Activated naive CD8-positive, alpha-beta T cell treated with anti-CD3 and anti-CD28 coated beads, Interleukin-2, amount 50 U/mL, for 16 hours (primary cell): ENCODE data around the gene SLC6A13.
"Not testable (repeated sequence)": the region's sequence is repeated elsewhere in the genome, so short reads cannot be mapped to it uniquely, and the experiment has no call there.

Source experiments
- DNase-seq: peaks from one replicate; pipeline ENCODE4 v3.0.0-alpha.2; 2020; ENCODE audit warnings: low read depth, low spot score

The SLC6A13 gene

DNA sequence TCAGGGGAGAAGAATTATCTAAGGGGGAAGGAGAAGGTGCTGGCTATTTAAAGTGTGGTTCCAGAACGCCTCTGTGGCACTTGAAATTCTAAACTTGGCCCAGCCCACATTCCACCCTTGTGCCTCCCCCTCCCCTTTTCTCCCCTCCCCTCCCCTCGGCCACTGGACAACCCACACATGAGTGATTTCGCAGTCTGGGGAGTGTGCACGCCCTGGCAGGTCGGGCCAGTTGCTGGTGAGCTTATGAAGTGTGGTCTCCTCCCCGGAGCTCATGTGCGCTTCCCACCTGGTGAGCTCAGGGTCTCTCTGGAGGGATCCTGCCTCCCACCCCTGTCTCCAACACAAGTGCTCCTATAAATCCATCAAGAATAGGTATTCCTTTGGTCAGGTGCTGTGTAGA, at the start of gene SLC6A13:
Gene SLC6A13, minus strand, starts transcription at position 20 of the 400 bp plus-strand sequence. CDS start 2,784 bp downstream, outside the sequence.
- DNase-seq = no peak

GRCh38 chr12:308511-308910, 45.9 kb upstream of the SLC6A13 start:
- DNase-seq = no peak

DNA sequence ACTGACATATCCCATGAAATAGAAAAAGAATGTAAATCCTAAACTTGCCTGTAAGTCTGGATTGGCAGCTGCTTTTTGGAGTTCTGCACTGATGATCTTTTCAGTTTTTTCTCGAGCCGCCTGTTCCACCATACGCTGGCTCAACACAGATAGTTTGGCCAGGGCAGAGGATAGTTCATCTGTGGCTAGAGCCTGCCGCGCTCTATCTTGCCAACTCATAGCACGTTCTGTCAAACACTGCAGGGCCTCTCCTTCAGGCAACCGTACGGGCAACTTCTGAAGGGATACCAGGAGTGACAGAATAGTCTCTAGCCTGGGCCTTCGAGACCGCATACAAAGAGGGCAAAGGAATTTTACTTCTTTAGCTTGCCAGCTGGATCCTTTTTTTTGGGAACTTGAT, 44.8 kb upstream of the SLC6A13 start:
- no peak for DNase-seq

- no peak for DNase-seq
Observed at GRCh38 chr12:304805-305204, 42.2 kb upstream of the SLC6A13 start.

- DNase-seq = not testable (repeated sequence)
Observed at GRCh38 chr12:302766-303165, 40.1 kb upstream of the SLC6A13 start.

- not testable (repeated sequence) for DNase-seq
Observed at GRCh38 chr12:300166-300565, 37.5 kb upstream of the SLC6A13 start.

GRCh38 chr12:299511-299910, 36.9 kb upstream of the SLC6A13 start:
- DNase-seq = not testable (repeated sequence)

GRCh38 chr12:298059-298458, 35.4 kb upstream of the SLC6A13 start:
- DNase-seq = not testable (repeated sequence)

DNA sequence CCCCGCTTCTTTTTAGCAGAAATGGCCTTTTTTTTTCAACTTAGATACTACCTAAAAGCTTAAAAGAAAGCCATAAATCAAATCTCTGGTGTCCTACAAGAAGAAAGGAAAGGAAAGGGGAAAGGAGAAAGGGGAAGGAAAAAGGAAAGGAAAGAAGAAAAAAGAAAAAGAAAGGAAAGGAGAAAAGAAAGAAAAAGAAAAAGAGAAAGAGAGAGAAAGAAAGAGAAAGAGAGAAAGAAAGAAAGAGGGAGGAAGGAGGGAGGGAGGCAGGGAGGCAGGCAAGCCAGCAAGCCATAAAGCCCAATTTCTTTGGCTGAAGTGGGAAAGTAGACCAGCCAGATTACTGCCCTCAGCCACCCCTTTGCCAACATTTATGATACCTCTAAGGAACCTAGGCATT, 32.5 kb upstream of the SLC6A13 start:
- DNase-seq = no peak

DNA sequence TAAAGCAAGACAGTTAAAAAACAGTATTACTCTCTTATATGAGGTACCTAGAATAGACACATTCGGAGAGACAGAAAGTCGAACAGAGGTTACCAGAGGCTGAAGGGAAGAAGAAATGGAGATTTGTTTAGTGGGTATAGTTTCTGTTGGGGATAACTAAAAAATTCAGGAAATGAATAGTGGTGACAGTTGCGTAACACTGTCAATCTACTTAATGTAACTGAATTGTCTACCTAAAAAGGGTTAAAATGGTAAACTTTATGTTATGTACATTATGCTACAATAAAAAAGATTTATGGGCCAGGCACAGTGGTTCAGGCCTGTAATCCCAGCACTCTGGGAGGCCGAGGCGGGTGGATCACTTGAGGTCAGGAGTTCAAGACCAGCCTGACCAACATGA, 30.6 kb upstream of the SLC6A13 start:
- no peak for DNase-seq

DNA sequence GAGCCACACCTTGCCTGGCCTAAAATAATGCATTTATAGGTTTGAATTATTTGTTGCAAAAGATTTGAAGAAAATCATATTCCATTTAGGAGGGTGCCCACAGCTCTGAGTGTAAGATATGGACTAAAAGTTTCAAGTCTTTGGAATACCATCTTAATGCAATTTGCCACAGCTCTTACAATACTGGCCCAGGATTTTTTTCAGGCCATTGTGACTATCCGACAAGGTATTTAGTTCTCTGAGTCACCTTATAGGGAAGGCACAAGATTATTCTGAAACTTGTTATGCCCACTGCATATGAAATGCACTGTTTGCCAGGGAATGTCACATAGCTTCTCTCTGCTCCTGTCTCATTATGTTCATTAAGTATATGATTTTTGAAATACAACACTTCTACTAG, 29.6 kb upstream of the SLC6A13 start:
- DNase-seq = no peak

DNA sequence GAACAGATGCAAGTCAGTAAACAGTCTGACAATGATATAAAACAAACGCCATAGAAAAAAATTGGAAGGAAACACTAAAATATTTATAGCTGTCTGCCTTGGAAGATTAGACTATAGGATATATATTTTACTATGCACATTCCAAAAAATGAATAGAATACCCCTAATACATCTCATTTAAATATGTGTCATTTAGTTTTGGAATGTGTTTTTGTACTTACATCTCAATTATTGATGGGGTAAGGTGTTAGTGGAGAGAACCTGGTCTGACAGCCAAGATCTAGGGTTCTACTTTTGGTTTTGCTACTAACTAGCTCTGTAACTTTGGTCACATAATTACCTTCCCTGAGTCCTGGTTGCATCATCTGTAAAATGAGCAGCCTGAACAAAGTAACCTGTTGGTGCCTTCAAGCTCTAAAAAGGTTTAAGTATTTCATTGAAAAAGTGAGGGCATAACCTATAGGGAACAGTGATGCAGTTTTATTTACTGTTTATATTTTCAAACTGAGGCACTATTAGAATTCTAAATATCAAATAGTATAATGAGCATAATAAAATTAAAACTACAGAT, 28.6 kb upstream of the SLC6A13 start:
- DNase-seq = no peak

- no peak for DNase-seq
Observed at GRCh38 chr12:288687-289086, 26.1 kb upstream of the SLC6A13 start.

- DNase-seq = no peak
Observed at GRCh38 chr12:286531-287300, 24.1 kb upstream of the SLC6A13 start.

DNA sequence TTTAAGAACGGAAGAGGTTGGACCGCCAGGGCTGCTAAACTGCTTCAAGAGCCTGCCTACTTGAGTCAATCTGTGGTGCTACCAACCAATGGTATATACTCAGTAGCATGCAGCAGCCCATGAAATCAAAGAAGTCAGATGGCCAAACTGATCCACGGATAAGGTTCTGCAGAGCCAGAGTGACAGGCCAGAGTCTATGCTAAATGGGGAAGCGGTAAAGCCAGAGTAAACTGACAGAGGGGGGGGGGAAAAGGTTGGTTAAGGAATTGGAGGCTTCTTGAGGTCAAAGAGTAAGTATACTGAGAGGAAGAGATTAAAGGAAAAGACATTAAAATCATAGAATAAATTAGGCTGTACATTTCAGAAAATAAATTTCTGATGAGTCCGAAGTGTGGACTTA, 15.4 kb upstream of the SLC6A13 start:
- DNase-seq = no peak

GRCh38 chr12:275812-276211, 13.2 kb upstream of the SLC6A13 start:
- no peak for DNase-seq

DNA sequence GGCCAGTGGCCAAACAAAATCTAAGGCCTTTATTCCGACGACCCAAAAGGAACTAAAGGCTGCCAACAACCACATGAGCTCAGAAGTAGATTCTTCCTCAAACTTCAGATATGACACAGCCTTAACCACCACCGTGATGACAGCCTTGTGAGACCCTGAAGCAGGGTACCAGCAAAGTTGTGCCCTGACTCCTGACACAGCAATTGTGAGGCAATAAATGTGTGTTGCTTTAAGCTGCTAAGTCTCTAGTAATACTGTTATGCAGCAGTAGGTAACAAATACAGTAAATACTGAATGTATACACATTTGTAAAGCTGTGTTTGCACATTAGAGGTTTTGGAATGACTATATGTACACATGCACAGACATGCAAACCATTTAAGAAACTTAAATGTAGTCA, 10.7 kb upstream of the SLC6A13 start:
- DNase-seq = no peak

- no peak for DNase-seq
Observed at GRCh38 chr12:272942-273341, 10.3 kb upstream of the SLC6A13 start.

GRCh38 chr12:271161-271560, 8.5 kb upstream of the SLC6A13 start:
- no peak for DNase-seq

DNA sequence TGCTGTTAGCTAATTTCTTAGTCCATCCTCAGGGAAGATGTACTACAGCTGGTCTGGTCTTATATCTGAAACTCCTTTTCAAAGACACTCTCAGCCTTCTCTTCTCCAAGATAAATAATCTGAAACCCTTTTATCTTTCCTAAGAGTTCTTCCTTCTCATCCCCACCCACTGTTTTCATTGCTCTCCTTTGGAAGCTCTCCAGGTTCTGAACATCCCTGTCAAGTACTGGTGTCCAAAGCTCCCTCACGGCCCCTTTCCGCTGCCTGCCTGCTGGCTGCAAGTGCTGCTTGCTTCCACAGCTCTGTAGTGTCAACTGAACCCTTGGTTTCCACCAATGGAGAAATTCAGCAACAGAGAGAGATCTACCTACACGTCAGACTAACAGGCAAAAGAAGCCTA, 6.6 kb upstream of the SLC6A13 start:
- no peak for DNase-seq

- DNase-seq = no peak
Observed at GRCh38 chr12:268483-268840, 5.8 kb upstream of the SLC6A13 start.

GRCh38 chr12:267581-268482, 5.2 kb upstream of the SLC6A13 start:
- DNase-seq = no peak

DNA sequence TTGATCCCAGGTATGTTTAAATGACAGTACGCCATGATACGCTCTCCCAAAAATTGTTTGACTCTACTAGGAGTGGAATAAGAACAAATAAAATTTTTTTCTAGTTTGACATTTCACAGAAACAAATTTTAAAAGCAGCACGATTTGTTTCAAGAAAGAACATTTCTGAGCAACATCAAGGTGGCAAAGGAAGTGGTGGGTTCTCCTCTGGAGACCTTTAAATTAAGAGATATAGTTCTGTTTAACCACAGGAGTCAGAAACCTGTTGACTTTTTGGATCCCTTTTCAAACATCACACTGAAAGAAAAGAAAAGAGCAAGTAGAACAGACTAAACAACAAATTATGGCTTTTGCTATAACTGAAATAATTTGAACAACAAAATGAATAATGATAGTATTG, 2.5 kb upstream of the SLC6A13 start:
- no peak for DNase-seq
